Hepatocyte (in vitro differentiated cells): ENCODE results near the gene TRPT1. TPM values are rescaled to one million over a fixed set of nuclear protein-coding genes. Genes with fewer than 3 reads are reported as not detected.

ENCODE experiments used
- DNase-seq: peaks from one replicate; pipeline ENCODE4 v3.0.0-alpha.2; 2016; ENCODE audit warnings: low spot score
- H2AFZ ChIP-seq: fragments of 200-600 bp; sonication (generic); 2 replicates; pipeline ENCODE4 v1.6.0; 2016; ENCODE audit warnings: antibody characterized with exemption, mild to moderate bottlenecking
- H3K27ac ChIP-seq: fragments of 200-600 bp; sonication (generic); 2 replicates; pipeline ENCODE4 v1.5.1; 2016; ENCODE audit warnings: mild to moderate bottlenecking
- H3K27me3 ChIP-seq: fragments of 200-600 bp; sonication (generic); 2 replicates; pipeline ENCODE4 v1.6.1; 2016
- H3K36me3 ChIP-seq: fragments of 200-600 bp; sonication (generic); replicated peaks from 2 replicates; pipeline ENCODE4 v1.5.1; 2016; ENCODE audit warnings: low read depth; ENCODE audit not compliant: insufficient read depth
- H3K4me1 ChIP-seq: fragments of 200-600 bp; sonication (generic); 2 replicates; pipeline ENCODE4 v1.5.1; 2016; ENCODE audit warnings: mild to moderate bottlenecking, moderate library complexity; ENCODE audit not compliant: insufficient read depth
- H3K4me2 ChIP-seq: fragments of 200-600 bp; sonication (generic); 2 replicates; pipeline ENCODE4 v1.6.0; 2016
- H3K4me3 ChIP-seq: fragments of 200-600 bp; sonication (generic); 2 replicates; pipeline ENCODE4 v1.5.1; 2016; ENCODE audit warnings: mild to moderate bottlenecking
- H3K79me2 ChIP-seq: fragments of 200-600 bp; sonication (generic); 2 replicates; pipeline ENCODE4 v1.6.0; 2017; ENCODE audit warnings: mild to moderate bottlenecking
- H3K9me2 ChIP-seq: fragments of 200-600 bp; sonication (generic); replicated peaks from 2 replicates; pipeline ENCODE4 v1.6.0; 2017; ENCODE audit warnings: mild to moderate bottlenecking; ENCODE audit not compliant: insufficient read depth
- H3K9me3 ChIP-seq: fragments of 200-600 bp; sonication (generic); 2 replicates; pipeline ENCODE4 v1.5.1; 2016; ENCODE audit warnings: low read depth, mild to moderate bottlenecking
- H4K20me1 ChIP-seq: fragments of 200-600 bp; sonication (generic); 2 replicates; pipeline ENCODE4 v1.6.0; 2016; ENCODE audit warnings: mild to moderate bottlenecking; ENCODE audit not compliant: insufficient read depth, poor library complexity, severe bottlenecking
- EZH2 ChIP-seq: fragments of 200-600 bp; sonication (generic); IDR thresholded peaks from 2 replicates; pipeline ENCODE4 v1.6.1; 2016; ENCODE audit warnings: antibody characterized with exemption, mild to moderate bottlenecking, borderline replicate concordance
- EZH2phosphoT487 ChIP-seq: fragments of 200-600 bp; sonication (generic); IDR thresholded peaks from one replicate; pipeline ENCODE4 v1.6.1; 2018; ENCODE audit warnings: antibody characterized with exemption, mild to moderate bottlenecking, low read depth, moderate library complexity; ENCODE audit not compliant: unreplicated experiment, severe bottlenecking
- WGBS: methylation state at CpG from one replicate; pipeline ENCODE4 v1.1.6; 2016; ENCODE audit warnings: low lambda C conversion rate; ENCODE audit errors: missing lambda C conversion rate; 5-methylcytosine and 5-hydroxymethylcytosine counted together
- polyA plus RNA-seq: library from polyadenylated mRNA; unstranded; fragments of >200 nt; fragmentation: Nextera tagmentation; extraction: Ambion mirVana; gene quantifications from 2 replicates; pipeline ENCODE4 v1.2.1, GENCODE V29; 2016
- total RNA-seq: library from RNA; depleted of rRNA; stranded (reverse); fragments of >200 nt; gene quantifications from 2 replicates; pipeline ENCODE4 v1.2.3, GENCODE V29; 2014
- TF ChIP-seq, protein P1 (sequence below): fragments of 200-600 bp; sonication (generic); IDR thresholded peaks from 2 replicates; pipeline ENCODE4 v1.5.1; 2016; ENCODE audit warnings: antibody characterized with exemption, mild to moderate bottlenecking; ENCODE audit not compliant: poor library complexity

TRPT1 gene
- total and polyA plus RNA-seq, 2 experiments from 2014 or later, result 52.8 to 55.5 TPM

DNA sequence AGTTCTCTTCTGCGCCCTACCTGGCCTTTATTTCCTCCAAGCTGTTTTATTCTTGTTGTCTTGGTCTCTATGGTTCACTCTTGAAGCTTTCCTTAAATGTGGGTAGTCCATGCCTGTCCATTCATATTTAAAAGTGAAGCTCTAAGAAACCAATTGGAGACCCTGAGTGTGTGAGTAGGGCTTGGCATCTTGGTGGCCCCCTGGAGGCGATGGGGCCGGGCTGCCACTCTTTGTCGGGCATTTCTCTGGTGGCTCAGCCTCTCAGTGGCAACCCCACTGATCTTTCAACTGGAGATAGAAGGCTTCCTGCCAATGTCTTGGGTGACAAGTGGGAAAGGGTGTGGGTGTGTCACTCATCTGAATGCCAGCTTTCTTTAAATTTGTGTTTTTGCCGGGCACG lies 9.1 kb downstream of the TRPT1 start:
- H2AFZ ChIP-seq, result no peak overlapping the region
- no peaks in the 10 kb centered on the region for H3K9me3 ChIP-seq
- H3K36me3 ChIP-seq, result no peaks in the 10 kb centered on the region
- no peaks in the 10 kb centered on the region for H4K20me1 ChIP-seq
- H3K79me2 ChIP-seq, result no peaks in the 10 kb centered on the region
- H3K27ac ChIP-seq, result no peak overlapping the region
- H3K9me2 ChIP-seq, result no peaks in the 10 kb centered on the region
- no peaks in the 10 kb centered on the region for H3K4me1 ChIP-seq
- no peaks in the 10 kb centered on the region for H3K27me3 ChIP-seq
- DNase-seq, result no peak
- H3K4me3 ChIP-seq, result no peak overlapping the region
- TF ChIP-seq EZH2 (no peak), EZH2phosphoT487 (no peak)
- TF ChIP-seq, protein P1, sequence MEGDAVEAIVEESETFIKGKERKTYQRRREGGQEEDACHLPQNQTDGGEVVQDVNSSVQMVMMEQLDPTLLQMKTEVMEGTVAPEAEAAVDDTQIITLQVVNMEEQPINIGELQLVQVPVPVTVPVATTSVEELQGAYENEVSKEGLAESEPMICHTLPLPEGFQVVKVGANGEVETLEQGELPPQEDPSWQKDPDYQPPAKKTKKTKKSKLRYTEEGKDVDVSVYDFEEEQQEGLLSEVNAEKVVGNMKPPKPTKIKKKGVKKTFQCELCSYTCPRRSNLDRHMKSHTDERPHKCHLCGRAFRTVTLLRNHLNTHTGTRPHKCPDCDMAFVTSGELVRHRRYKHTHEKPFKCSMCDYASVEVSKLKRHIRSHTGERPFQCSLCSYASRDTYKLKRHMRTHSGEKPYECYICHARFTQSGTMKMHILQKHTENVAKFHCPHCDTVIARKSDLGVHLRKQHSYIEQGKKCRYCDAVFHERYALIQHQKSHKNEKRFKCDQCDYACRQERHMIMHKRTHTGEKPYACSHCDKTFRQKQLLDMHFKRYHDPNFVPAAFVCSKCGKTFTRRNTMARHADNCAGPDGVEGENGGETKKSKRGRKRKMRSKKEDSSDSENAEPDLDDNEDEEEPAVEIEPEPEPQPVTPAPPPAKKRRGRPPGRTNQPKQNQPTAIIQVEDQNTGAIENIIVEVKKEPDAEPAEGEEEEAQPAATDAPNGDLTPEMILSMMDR, result no peak
- 97% methylated on average over 6 of the region's 6 CpGs for whole genome bisulfite sequencing
- no peak overlapping the region for H3K4me2 ChIP-seq

DNA sequence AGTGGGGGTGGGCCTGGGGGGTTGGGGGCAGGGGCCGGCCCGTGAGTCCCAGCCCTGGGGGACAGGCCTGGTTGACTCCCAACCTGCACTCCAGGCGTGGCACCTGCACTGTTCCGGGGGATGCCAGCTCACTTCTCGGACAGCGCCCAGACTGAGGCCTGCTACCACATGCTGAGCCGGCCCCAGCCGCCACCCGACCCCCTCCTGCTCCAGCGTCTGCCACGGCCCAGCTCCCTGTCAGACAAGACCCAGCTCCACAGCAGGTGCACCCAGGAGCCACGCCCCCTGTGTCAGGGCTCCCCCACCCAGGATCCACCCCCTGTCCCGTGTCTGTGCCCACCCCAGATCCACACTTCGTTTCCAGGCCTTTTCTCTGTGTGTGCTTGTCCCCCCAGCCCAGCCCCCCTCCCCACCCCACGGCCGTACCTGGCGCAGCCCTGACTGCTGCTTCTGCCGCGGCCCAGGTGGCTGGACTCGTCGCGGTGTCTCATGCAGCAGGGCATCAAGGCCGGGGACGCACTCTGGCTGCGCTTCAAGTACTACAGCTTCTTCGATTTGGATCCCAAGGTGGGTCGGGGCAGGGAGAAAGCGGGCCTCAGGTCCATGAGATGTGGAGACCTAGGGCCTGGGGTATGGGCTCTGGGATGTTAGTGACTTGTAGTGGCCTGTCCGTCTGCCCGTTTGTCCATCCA lies 14.7 kb downstream of the TRPT1 start:
- Histone ChIP-seq H3K9me3 (no peaks in the 10 kb centered on the region), H3K27me3 (no peaks in the 10 kb centered on the region), H3K4me1 (no peaks in the 10 kb centered on the region), H3K79me2 (no peaks in the 10 kb centered on the region), H4K20me1 (no peaks in the 10 kb centered on the region), H3K4me3 (no peak overlapping the region), H3K9me2 (no peaks in the 10 kb centered on the region), H3K4me2 (no peak overlapping the region), H2AFZ (no peak overlapping the region), H3K27ac (no peak overlapping the region), H3K36me3 (no peaks in the 10 kb centered on the region)
- 94% methylated on average over 16 of the region's 30 CpGs for WGBS
- TF ChIP-seq EZH2phosphoT487, result no peak
- TF ChIP-seq, protein P1, result no peak
- TF ChIP-seq EZH2, result no peak
- DNase-seq, result no peak

DNA sequence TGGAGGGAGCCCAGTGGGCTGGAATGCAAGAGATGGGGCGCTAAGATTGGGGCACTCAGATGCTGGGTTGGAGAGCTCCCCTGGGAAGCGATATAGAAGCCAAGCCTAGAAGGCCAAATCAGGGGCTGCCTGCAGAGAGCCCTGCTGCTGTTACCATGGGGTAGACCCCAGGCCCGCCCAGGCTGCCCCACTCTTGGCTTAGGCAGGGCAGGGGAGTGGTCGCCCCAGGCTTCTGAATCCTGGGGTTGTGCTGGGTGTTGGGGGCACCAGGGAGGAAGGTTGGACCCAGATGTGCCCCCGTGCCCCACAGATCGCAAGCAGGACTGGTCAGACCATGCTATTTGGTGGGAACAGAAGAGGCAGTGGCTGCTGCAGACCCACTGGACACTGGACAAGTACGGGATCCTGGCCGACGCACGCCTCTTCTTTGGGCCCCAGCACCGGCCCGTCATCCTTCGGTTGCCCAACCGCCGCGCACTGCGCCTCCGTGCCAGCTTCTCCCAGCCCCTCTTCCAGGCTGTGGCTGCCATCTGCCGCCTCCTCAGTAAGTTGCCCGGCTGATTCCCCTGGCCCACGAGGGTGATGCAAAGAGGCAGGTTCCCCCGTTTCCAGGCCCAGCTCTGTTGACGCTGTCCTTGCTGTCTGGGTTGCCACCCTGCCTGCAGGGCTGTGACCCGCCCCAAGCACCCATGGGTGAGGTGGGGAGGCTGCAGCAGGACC lies 15.5 kb downstream of the TRPT1 start:
- H2AFZ ChIP-seq, result no peak overlapping the region
- H3K9me2 ChIP-seq, result no peaks in the 10 kb centered on the region
- H3K4me2 ChIP-seq, result no peak overlapping the region
- no peaks in the 10 kb centered on the region for H3K4me1 ChIP-seq
- TF ChIP-seq EZH2phosphoT487 (no peak), EZH2 (no peak)
- TF ChIP-seq, protein P1, result no peak
- H3K27me3 ChIP-seq, result no peaks in the 10 kb centered on the region
- no peaks in the 10 kb centered on the region for H3K9me3 ChIP-seq
- DNase-seq, result no peak
- no peaks in the 10 kb centered on the region for H4K20me1 ChIP-seq
- H3K79me2 ChIP-seq, result no peaks in the 10 kb centered on the region
- no peaks in the 10 kb centered on the region for H3K36me3 ChIP-seq
- no peak overlapping the region for H3K27ac ChIP-seq
- 96% methylated on average over 24 of the region's 24 CpGs for WGBS
- no peak overlapping the region for H3K4me3 ChIP-seq
